GM20431 (cell line): ENCODE measurements around the gene ASL.
"Not testable (repeated sequence)": the region's sequence is repeated elsewhere in the genome, so short reads cannot be mapped to it uniquely, and the experiment has no call there.

Experiments used
- in situ Hi-C: fragments of 300-500 bp; cut with MseI, MboI; formaldehyde crosslinking; loops from one replicate; pipeline ENCODE4 v1.15.0; 2020; ENCODE audit warnings: low sequenced_read_pairs; ENCODE audit not compliant: unreplicated experiment

ASL gene

DNA sequence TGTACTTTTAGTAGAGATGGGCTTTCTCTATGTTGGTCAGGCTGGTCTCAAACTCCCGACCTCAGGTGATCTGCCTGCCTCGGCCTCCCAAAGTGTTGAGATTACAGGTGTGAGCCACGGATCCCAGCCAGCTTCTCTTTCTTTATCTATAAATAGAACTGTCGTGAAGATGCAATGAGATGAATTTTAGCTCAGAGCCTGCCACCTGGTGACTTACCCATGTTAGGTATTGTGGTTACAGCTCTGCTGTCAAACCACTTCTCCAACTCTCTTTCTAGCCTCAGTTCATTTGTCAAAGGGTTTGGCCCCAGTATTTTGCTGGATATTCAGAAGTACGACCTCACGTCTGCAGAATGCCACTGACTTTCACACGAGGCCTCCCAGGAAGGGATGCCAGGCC is 3.4 kb upstream of the ASL start:
- in situ Hi-C loops: not testable (repeated sequence)

DNA sequence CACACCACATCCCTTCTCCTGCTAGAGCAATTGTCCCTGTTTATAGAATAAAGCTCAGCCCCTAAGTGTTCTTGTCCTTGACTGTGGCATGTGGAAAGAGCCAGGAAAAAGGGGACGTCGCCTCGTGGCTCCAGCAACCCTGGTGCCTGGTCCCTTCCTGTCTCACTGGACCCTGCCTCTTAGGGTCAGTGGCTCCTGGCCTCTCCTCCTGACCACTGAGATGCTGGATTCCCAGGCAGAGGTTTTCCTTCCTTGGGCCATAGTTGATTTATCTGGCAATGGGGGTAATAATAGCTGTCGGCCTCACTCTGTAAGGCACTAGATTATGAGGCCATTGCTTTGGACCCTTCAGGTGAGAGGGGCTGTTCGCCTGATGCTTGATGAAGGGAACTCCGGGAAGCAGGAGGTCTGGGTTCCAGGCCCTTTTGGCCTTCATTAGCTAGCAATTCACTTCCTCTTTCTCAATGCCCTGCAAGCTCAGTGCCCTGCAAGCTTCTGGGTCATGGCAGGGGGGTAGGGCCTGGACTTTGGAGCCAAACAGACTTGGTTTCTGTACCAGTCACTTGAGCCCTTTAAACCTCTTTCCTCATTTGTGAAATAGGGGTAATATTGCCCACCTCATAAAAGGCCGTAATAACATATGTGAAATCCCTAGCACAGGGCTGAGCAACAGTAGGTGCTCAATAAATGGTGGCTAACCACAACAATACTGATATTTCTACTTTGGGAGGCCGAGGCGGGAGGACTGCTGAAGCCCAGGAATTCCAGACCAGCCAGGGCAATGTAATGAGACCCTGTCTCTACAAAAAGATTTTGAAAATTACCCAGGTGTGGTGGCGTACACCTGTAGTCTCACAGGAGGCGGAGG is 1.1 kb downstream of the ASL start:
- in situ Hi-C loops: no loop called here

DNA sequence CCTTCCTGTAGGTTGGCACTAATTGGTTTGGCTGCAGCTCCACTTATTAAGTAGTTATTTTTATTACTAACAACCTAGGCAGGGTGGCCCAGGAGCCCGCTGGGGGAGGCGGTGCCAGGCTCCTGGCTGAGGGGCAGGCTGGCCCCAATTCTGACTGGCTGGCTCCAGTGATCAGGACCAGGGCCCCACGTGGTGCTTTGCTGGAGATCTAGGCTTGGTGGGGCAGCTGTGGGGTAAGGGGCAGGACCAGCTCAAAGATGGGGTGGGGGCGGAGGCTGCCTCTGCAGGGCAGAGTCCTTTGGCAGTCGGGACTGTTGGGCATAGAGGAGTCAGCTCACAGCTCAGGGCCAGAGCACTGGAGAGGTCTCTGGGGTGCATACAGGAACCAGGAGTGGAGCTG is 2.4 kb downstream of the ASL start:
- in situ Hi-C loops: no loop called here

DNA sequence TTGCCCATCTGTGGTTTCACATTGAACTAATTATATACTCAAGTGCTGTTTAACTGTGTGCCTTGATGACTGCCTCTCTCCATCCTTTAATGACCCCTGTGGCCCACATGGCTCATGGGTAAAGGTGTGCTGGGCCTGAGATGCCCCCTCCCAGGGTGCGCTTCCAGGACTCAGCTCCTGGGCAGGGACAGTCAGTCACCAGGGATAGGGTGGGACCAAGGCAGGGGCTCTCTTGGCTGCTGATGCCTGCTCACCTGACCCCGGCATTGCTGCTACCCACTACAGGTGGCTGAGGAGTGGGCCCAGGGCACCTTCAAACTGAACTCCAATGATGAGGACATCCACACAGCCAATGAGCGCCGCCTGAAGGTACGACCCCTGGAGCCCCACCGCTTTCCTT is 6.5 kb downstream of the ASL start:
- in situ Hi-C loops: no loop called here

DNA sequence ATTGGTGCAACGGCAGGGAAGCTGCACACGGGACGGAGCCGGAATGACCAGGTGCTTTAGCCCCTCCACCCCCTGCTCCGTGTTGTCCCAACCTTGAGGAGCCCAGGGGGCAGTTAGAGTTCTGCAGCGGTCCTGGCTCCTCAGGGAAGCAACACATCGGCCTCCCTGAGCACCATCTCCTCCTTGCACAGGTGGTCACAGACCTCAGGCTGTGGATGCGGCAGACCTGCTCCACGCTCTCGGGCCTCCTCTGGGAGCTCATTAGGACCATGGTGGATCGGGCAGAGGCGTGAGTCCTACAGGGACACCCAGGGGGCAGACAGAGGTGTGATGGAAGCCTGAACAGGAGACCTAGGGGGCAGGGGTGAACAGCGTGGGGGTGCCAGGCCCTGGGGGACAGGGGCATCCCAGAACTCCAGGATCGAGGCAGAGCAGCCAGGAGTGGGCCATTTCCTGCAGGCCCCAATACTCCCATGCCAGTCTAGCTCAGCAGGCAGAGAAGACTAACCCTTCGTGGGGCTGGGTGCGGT is 7.3 kb downstream of the ASL start:
- in situ Hi-C loops: no loop called here

DNA sequence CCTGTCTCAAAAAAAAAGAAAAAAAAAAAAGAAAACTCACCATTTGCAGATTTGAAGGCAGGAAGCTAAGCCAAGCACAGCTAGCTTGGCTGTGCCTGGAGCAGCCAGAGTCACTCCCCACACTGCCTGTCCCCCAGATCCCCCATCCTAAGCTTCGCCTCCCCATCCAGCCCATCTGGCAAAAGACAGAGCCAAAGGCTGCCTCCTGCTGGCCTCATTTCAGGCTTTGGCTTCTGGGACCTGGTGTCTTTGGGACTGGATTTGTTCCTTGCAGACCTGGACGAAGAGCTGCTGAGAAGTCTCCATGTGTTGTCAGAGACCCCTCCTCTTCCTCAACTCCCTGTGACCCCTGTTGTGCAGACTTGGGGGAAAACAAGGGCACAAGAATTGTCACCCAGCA is 8.1 kb downstream of the ASL start:
- in situ Hi-C loops: no loop called here

DNA sequence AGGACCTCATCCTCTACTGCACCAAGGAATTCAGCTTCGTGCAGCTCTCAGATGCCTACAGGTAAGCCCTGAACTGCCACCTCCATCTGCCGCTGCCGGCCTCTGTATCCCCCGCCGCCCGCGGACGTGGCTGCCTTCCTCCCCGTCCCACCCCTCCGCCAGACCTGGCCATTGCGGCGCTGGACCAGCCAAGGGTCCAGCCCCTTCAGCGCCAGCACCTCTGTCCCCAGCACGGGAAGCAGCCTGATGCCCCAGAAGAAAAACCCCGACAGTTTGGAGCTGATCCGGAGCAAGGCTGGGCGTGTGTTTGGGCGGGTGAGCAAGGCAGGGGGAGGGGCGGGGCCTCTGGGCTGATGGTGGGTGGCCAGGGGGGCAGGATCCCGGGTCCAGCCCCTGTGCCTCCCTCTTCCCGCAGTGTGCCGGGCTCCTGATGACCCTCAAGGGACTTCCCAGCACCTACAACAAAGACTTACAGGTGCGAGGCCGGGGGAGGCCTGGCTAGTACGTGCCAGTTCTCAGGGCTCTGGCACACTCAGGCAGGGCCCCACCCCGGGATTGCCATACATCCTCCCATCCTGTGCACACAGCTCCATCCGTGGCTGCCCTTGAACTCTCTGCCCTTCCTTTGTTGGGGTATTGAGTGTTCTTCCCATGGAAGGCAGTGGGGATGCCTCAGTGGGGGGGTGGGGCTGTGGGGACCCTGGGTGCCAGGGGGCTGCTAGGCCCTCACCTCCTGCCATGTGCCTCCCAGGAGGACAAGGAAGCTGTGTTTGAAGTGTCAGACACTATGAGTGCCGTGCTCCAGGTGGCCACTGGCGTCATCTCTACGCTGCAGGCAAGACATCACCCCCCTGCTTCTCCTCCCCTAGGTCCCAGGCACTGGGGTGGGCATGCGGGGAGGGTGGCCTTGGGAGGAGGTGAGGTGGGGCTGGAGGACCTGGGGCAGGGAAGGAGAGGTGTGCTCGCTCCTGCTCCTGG is 13.5 kb downstream of the ASL start:
- in situ Hi-C loops: no loop called here

DNA sequence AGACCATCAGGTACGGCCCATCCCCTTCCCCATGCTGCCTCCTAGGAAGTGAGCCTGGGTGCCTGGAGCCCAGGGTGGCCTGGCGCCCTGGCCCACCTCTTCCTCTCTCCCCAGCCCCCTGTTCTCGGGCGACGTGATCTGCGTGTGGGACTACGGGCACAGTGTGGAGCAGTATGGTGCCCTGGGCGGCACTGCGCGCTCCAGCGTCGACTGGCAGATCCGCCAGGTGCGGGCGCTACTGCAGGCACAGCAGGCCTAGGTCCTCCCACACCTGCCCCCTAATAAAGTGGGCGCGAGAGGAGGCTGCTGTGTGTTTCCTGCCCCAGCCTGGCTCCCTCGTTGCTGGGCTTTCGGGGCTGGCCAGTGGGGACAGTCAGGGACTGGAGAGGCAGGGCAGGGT is 17.0 kb downstream of the ASL start:
- in situ Hi-C loops: no loop called here

DNA sequence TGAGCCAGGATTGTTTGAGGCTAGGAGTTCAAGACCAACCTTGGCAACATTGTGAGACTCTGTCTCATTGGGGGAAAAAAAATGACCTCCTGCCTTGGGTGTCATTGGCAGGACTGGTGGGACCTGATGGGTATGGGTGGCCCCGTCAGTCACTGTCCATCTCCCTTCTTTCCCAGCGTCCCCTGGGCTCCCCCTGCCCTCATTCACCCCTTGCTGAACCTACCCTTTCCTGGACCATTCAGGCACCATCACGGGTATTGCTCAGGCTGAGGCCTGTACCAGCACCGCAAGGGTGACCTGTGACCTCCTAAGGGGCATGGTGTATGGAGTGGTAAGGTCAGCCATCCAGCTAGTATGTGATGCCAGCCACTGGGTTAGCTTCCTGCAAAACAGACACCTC is 19.4 kb downstream of the ASL start:
- in situ Hi-C loops: no loop called here

DNA sequence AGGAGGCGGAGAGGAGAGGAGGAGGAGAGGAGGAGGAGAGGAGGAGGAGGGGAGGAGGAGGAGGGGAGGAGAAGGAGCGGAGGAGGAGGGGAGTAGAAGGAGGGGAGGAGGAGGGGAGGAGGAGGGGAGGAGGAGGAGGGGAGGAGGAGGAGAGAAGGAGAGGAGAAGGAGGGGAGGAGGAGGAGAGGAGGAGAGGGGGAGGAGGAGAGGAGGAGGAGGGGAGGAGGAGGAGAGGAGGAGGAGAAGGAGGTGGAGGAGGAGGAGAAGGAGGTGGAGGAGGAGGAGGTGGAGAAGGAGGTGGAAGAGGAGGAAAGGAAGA is 23.6 kb downstream of the ASL start:
- in situ Hi-C loops: no loop called here

DNA sequence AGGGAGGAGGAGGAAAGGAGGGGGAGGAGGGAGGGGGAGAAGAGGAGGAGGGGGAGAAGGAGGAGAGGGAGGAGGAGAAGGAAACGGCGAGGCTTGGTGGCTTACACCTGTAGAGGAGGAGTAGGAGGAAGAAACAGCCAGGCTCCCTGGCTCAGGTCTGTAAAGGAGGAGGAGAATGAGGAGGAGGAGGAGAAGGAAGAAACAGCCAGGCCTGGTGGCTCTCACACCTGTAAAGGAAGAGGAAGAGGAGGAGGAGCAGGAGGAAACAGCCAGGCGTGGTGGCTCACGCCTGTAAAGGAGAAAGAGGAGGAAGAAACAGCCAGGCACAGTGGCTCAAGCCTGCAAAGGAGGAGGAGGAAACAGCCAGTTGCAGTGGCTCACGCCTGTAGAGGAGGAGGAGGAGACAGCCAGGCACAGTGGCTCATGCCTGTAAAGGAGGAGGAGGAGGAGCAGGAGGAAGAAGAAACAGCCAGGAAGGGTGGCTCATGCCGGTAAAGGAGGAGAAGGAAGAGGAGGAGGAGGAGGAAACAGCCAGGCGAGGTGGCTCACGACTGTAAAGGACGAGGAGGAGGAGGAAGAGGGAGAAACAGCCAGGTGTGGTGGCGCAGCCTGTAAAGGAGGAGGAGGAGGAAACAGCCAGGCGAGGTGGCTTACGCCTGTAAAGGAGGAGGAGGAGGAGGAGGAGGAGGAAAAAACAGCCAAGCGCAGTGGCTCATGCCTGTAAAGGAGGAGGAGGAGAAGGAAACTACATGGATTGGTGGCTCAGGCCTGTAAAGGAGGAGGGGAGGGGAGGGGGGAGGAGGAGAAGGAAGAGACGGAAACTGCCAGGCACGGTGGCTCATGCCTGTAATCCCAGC is 24.2 kb downstream of the ASL start:
- in situ Hi-C loops: no loop called here

DNA sequence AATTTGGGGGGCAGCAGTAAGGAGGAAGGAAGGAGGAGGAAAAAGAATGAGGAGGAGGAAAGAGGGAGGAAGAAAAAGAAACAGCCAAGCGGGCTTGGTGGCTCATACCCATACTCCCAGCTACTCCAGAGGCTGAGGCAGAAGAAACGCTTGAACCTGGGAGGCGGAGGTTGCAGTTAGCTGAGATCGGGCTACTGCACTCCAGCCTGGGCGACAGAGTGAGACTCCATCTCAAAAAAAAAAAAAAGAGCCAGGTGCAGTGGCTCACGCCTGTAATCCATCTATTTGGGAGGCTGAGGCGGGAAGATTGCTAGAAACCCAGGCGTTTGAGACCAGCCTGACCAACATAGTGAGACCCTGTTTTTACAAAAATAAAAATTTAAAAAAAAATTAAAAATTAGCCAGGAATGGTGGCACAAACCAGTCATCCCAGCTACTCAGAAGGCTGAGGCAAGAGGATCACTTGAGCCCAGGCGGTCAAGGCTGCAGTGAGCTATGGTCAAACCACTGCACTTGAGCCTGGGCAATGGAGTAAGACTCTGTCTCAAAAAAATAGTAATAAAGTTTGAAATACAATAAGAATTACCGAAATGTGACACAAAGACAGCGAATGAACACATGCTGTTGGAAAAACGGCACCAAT is 24.9 kb downstream of the ASL start:
- in situ Hi-C loops: no loop called here

DNA sequence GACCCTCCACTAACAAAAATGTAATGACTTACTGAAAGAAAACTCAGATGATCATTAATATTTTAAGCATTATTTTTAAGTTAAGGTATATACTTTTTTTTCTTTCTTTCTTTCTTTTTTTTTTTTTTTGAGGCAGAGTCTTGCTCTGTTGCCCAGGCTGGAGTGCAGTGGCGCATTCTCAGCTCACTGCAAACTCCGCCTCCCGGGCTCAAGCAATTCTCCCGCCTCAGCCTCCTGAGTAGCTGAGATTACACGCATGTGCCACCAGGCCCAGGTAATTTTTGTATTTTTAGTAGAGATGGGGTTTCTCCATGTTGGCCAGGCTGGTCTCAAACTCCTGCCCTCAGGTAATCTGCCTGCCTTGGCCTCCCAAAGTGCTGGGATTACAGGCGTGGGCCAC is 26.5 kb downstream of the ASL start:
- in situ Hi-C loops: not testable (repeated sequence)

DNA sequence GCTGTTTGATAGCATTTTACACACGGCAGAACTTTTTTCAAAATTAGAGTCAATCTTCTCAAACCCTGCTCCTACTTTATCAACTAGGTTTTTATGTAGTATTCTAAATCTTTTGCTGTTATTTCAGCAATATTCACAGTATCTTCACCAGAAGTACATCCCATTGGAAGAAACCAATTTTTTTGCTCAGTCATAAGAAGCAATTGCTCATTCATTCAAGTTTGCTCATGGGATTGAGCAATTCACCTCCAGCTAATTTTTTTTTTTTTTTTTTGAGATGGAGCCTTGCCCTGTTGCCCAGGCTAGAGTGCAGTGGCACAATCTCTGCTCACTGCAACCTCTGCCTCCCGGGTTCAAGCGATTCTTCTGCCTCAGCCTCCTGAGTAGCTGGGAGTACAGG is 28.4 kb downstream of the ASL start:
- in situ Hi-C loops: not testable (repeated sequence)

DNA sequence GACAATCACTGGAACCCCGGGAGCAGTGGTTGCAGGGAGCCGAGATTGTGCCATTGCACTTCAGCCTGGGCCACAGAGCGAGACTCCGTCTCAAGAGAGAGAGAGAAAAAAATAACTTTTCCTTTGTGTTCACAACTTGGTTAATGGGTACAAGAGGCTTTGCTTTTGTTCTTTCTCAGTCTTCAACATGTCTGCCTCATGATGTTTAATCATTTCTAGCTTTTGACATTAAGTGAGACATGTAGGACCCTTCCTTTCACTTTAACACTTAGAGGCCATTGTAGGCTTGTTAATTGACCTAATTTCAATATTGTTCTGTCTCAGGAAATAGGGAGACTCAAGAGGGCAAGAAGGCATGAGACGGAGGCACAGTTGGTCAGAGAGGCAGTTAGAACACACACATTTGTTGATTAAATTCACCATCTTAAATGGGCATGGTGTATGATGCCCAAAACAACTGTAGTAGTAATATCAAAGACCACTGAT is 29.7 kb downstream of the ASL start:
- in situ Hi-C loops: no loop called here

DNA sequence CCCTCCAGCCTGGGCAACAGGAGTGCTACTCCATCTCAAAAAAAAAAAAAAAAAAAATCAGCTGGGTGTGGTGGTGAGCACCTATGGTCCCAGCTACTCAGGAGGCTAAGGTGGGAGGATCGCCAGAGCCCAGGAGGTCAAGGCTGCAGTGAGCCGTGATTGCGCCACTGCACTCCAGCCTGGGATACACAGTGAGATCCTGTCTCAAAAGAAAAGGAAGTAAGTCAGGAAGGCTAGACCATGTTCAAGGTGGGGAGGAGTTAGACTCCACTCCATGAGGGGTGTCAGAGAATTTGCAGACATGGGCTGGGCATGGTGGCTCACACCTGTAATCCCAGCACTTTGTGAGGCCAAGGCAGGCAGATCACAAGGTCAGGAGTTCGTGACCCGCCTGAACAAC is 32.8 kb downstream of the ASL start:
- in situ Hi-C loops: not testable (repeated sequence)

DNA sequence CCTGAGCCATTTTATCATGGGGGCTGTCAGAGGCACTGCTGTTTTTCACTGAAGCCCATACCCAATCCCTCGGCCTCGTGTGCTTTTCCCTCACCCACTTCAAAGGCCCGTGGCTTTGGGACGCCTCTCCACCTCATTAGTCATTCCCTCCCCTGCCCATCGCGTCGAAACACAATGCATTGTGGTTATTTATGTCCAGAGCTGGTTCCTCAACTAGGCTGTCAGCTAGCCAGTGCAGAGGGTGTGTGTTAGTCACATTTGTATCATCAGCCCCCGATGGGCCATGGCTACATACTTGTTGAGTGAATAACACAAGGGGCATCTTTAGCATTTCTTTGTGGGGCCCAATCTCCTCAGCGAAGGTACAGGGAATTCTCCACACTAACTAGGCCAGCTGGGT is 35.2 kb downstream of the ASL start:
- in situ Hi-C loops: no loop called here

DNA sequence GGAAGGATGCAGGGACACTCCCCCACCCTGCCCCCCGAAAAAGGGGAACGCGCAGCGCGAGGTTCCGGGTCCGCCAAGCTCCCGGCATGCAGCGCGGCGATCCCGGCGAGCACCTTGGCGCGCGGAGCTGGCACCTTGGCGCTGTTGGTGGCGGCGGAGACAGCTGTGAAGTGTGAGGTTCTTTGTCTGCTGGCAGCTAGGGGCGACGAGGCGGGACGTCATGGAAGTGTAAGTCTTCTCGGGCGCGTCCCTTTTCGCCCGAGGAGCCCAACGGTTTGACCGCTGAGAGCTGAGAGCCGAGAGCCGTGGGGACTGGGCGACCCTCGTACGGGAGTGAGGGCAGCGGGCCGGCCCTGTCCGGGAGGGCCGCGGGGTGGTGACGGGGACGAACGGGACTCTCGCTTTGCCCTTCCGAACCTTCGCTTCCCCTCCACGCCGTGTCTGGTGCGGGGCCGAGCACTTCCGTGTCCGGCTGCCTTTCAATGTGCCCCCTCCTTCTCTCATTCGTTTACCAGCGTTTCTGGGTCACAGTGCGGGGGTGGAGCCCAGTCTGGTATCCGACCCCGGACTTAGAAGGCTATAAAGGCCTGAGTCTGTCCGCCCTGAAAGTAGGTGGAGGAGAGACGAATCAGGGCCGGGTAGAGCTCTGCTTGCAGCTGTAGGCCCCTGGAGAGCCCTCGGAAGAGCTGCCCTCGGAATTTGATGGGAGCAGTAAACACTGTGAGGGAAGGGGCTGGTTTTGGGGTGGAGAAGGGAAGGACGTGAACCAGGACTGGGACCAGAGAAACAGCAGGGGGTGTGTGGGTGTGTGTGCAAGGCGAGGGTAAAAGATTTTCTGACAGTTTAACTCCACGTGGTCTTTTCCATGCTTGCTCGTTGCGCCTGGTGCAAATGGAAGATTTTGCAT is 39.4 kb downstream of the ASL start, which contains the start of gene CRCP:
CRCP (plus strand) TSS at position 105 of the 907 bp plus-strand sequence; CDS start at position 221, 116 bp downstream.
- in situ Hi-C loops: no loop called here
